RWPE2 (cell line): Measurements from ENCODE around the gene NFE2.

Experiments used
- ATAC-seq: fragments of 200-7000 bp; cut with Tn5 transposase; 3 replicates; pipeline ENCODE4 v1.9.1; 2021; ENCODE audit warnings: low read depth
- DNase-seq: peaks from one replicate; pipeline ENCODE4 v3.0.0-alpha.2; 2020; ENCODE audit warnings: low spot score
- H3K27ac ChIP-seq: fragments of 450-650 bp; 2 replicates; pipeline ENCODE4 v1.5.1; 2017; ENCODE audit warnings: mild to moderate bottlenecking; ENCODE audit not compliant: poor library complexity, severe bottlenecking
- H3K27me3 ChIP-seq: fragments of 250-450 bp; sonication (Bioruptor Pico); 2 replicates; pipeline ENCODE4 v1.5.1; 2021; ENCODE audit warnings: mild to moderate bottlenecking, moderate library complexity; ENCODE audit not compliant: insufficient read depth, poor library complexity, severe bottlenecking
- H3K36me3 ChIP-seq: fragments of 250-450 bp; sonication (Bioruptor Pico); 2 replicates; pipeline ENCODE4 v1.5.1; 2020; ENCODE audit warnings: low read depth, mild to moderate bottlenecking, moderate library complexity
- H3K4me1 ChIP-seq: fragments of 250-450 bp; sonication (Bioruptor Pico); 2 replicates; pipeline ENCODE4 v1.5.1; 2021; ENCODE audit warnings: mild to moderate bottlenecking, moderate library complexity; ENCODE audit not compliant: insufficient read depth, poor library complexity, severe bottlenecking
- H3K4me3 ChIP-seq: fragments of 250-450 bp; sonication (Bioruptor Pico); 2 replicates; pipeline ENCODE4 v1.5.1; 2021; ENCODE audit warnings: mild to moderate bottlenecking, moderate library complexity; ENCODE audit not compliant: severe bottlenecking
- H3K9me3 ChIP-seq: fragments of 250-450 bp; sonication (Bioruptor Pico); 2 replicates; pipeline ENCODE4 v1.5.1; 2021; ENCODE audit warnings: mild to moderate bottlenecking, moderate library complexity; ENCODE audit not compliant: severe bottlenecking
- CTCF ChIP-seq: fragments of 450-650 bp; IDR thresholded peaks from one replicate; pipeline ENCODE4 v1.5.1; 2017; ENCODE audit warnings: mild to moderate bottlenecking, moderate library complexity; ENCODE audit not compliant: poor library complexity, severe bottlenecking

The NFE2 gene

GRCh38 chr12:54340846-54341245 lies 40.0 kb upstream of the NFE2 start:
- H3K27me3 ChIP-seq: no peaks in the 10 kb centered on the region
- H3K36me3 ChIP-seq: peaks cover 80% of the 10 kb centered on the region

GRCh38 chr12:54338698-54339296 lies 38.0 kb upstream of the NFE2 start:
- no peak for TF ChIP-seq CTCF
- H3K4me1 ChIP-seq: no peaks in the 10 kb centered on the region
- DNase-seq: no peak
- ATAC-seq: no peak
- no peaks in the 10 kb centered on the region for H3K27me3 ChIP-seq
- H3K36me3 ChIP-seq: peaks cover 71% of the 10 kb centered on the region
- no peak overlapping the region for H3K27ac ChIP-seq
- H3K9me3 ChIP-seq: no peaks in the 10 kb centered on the region
- H3K4me3 ChIP-seq: no peak overlapping the region

More at GRCh38 chr12:54340846-54341245, 40.0 kb upstream of the NFE2 start:
- H3K9me3 ChIP-seq: no peaks in the 10 kb centered on the region
- no peaks in the 10 kb centered on the region for H3K4me1 ChIP-seq
- no peak overlapping the region for H3K4me3 ChIP-seq
- no peak for TF ChIP-seq CTCF
- ATAC-seq: no peak
- DNase-seq: no peak
- no peak overlapping the region for H3K27ac ChIP-seq

GRCh38 chr12:54337854-54338650 lies 37.2 kb upstream of the NFE2 start:
- no peaks in the 10 kb centered on the region for H3K27me3 ChIP-seq
- H3K9me3 ChIP-seq: no peaks in the 10 kb centered on the region
- DNase-seq: no peak
- H3K27ac ChIP-seq: no peak overlapping the region
- TF ChIP-seq CTCF: no peak
- no peaks in the 10 kb centered on the region for H3K4me1 ChIP-seq
- no peak for ATAC-seq
- peaks cover 63% of the 10 kb centered on the region for H3K36me3 ChIP-seq
- H3K4me3 ChIP-seq: no peak overlapping the region

GRCh38 chr12:54337280-54337842 lies 36.5 kb upstream of the NFE2 start:
- no peaks in the 10 kb centered on the region for H3K27me3 ChIP-seq
- DNase-seq: no peak
- TF ChIP-seq CTCF: no peak
- H3K9me3 ChIP-seq: no peaks in the 10 kb centered on the region
- no peak overlapping the region for H3K4me3 ChIP-seq
- H3K4me1 ChIP-seq: no peaks in the 10 kb centered on the region
- ATAC-seq: no peak
- peaks cover 58% of the 10 kb centered on the region for H3K36me3 ChIP-seq
- H3K27ac ChIP-seq: no peak overlapping the region
